Ecto neural progenitor cell (in vitro differentiated cells): Measurements from ENCODE around the gene DBI.
"Not testable (repeated sequence)": the region's sequence is repeated elsewhere in the genome, so short reads cannot be mapped to it uniquely, and the experiment has no call there.

Source experiments
- DNase-seq: peaks from one replicate; pipeline ENCODE4 v3.0.0-alpha.2; 2018; ENCODE audit warnings: low spot score

The DBI gene

GRCh38 chr2:119365436-119365835 is 1.3 kb upstream of the DBI start:
- DNase-seq: no peak

- DNase-seq: no peak
These were observed 572 bp upstream of the DBI start for GRCh38 chr2:119366161-119366648.

GRCh38 chr2:119367472-119368099 is 809 bp downstream of the DBI start:
- peak; percentile 82 for DNase-seq

- DNase-seq: no peak
These were observed 3.1 kb downstream of the DBI start for GRCh38 chr2:119369845-119370244.

- no peak for DNase-seq
These were observed 4.3 kb downstream of the DBI start for GRCh38 chr2:119371111-119371510.

GRCh38 chr2:119372778-119373568 is 6.2 kb downstream of the DBI start:
- DNase-seq: no peak

GRCh38 chr2:119373907-119374745 is 7.3 kb downstream of the DBI start:
- not testable (repeated sequence) for DNase-seq

- not testable (repeated sequence) for DNase-seq
These were observed 9.6 kb downstream of the DBI start for GRCh38 chr2:119376406-119376805.

- DNase-seq: no peak
These were observed 10.0 kb downstream of the DBI start for GRCh38 chr2:119376810-119377209.

- no peak for DNase-seq
These were observed 10.7 kb downstream of the DBI start for GRCh38 chr2:119377294-119377992.

GRCh38 chr2:119377993-119378345 is 11.2 kb downstream of the DBI start:
- DNase-seq: no peak

- no peak for DNase-seq
These were observed 11.8 kb downstream of the DBI start for GRCh38 chr2:119378566-119378965.

GRCh38 chr2:119383410-119384140 is 16.8 kb downstream of the DBI start:
- no peak for DNase-seq

- DNase-seq: no peak
These were observed 18.2 kb downstream of the DBI start for GRCh38 chr2:119384971-119385370.

- no peak for DNase-seq
These were observed 18.7 kb downstream of the DBI start for GRCh38 chr2:119385466-119385865.

- DNase-seq: no peak
These were observed 20.8 kb downstream of the DBI start for GRCh38 chr2:119387381-119388129.

GRCh38 chr2:119389615-119390306 is 23.0 kb downstream of the DBI start:
- DNase-seq: no peak

- DNase-seq: no peak
These were observed 27.4 kb downstream of the DBI start for GRCh38 chr2:119393971-119394748.

GRCh38 chr2:119397196-119397595 is 30.4 kb downstream of the DBI start:
- no peak for DNase-seq
